Esophagus muscularis mucosa (tissue), 3 donors: ENCODE data around the gene VPS13C.

Experiments used
- POLR2A ChIP-seq: fragments of 450-650 bp; IDR thresholded peaks from one replicate; pipeline ENCODE4 v1.6.1; 2017; ENCODE audit warnings: antibody characterized with exemption, moderate library complexity, mild to moderate bottlenecking, low read depth
- POLR2AphosphoS5 ChIP-seq, 2 donors: sonication (generic); formaldehyde crosslinking; IDR thresholded peaks; one replicate each; pipeline ENCODE4 v1.6.1; 2017; ENCODE audit warnings: antibody characterized with exemption in 2 of 2
- TF ChIP-seq, protein P1 (sequence below), 3 experiments: fragments of 200-600 bp in 2 of 3; fragments of 450-650 bp in 1 of 3; sonication (generic) in 2 of 3; IDR thresholded peaks; one replicate each; pipeline ENCODE4 v1.5.1; 2017 to 2019; ENCODE audit warnings: antibody characterized with exemption in 3 of 3, mild to moderate bottlenecking in 2 of 3, moderate library complexity in 1 of 3

DNA sequence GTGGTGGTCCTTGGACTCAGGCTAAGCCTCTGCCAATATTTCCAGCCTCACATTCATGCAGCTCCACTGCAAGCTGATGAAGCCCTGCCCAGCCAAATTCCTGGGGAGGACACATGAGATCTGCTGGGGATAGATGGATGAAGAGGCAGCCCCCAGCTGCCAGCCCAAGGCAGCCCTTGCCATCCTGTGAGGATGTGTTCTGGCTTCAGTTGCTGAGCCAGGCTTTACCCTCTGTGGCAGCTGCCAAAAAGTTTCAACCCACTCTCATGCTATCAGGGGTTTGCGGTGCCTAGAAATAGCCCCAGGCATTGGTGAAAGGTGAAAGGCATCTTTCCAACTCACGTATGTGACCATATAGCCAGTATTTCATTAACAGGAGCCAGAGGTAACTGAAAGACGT, 44.2 kb upstream of the VPS13C start:
- TF ChIP-seq, protein P1, sequence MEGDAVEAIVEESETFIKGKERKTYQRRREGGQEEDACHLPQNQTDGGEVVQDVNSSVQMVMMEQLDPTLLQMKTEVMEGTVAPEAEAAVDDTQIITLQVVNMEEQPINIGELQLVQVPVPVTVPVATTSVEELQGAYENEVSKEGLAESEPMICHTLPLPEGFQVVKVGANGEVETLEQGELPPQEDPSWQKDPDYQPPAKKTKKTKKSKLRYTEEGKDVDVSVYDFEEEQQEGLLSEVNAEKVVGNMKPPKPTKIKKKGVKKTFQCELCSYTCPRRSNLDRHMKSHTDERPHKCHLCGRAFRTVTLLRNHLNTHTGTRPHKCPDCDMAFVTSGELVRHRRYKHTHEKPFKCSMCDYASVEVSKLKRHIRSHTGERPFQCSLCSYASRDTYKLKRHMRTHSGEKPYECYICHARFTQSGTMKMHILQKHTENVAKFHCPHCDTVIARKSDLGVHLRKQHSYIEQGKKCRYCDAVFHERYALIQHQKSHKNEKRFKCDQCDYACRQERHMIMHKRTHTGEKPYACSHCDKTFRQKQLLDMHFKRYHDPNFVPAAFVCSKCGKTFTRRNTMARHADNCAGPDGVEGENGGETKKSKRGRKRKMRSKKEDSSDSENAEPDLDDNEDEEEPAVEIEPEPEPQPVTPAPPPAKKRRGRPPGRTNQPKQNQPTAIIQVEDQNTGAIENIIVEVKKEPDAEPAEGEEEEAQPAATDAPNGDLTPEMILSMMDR (IDR thresholded peaks at IDR 0.05), result no peak
- TF ChIP-seq POLR2AphosphoS5 (IDR thresholded peaks at IDR 0.05) (no peak), POLR2A (no peak)
